ENCODE data around the gene AOC3.

GRCh38 chr17:42868338-42868737 lies 17.3 kb downstream of the AOC3 start:
- TF ChIP-seq, protein P1, sequence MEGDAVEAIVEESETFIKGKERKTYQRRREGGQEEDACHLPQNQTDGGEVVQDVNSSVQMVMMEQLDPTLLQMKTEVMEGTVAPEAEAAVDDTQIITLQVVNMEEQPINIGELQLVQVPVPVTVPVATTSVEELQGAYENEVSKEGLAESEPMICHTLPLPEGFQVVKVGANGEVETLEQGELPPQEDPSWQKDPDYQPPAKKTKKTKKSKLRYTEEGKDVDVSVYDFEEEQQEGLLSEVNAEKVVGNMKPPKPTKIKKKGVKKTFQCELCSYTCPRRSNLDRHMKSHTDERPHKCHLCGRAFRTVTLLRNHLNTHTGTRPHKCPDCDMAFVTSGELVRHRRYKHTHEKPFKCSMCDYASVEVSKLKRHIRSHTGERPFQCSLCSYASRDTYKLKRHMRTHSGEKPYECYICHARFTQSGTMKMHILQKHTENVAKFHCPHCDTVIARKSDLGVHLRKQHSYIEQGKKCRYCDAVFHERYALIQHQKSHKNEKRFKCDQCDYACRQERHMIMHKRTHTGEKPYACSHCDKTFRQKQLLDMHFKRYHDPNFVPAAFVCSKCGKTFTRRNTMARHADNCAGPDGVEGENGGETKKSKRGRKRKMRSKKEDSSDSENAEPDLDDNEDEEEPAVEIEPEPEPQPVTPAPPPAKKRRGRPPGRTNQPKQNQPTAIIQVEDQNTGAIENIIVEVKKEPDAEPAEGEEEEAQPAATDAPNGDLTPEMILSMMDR (optimal IDR thresholded peaks at IDR 0.05 in 1 of 3, IDR thresholded peaks at IDR 0.05 in 1 of 3, conservative IDR thresholded peaks at IDR 0.05 in 1 of 3; ENCODE audit: extremely low read depth in 1 of 3, insufficient read depth in 2 of 3, low read length in 3 of 3), result no peak
- TF ChIP-seq EZH2 (IDR thresholded peaks at IDR 0.05; ENCODE audit: low read length), result no peak

Data from keratinocyte (primary cell).